Trophoblast cell (in vitro differentiated cells and primary cell): ENCODE data around the gene KCNAB3.

Source experiments
- DNase-seq, 2 donors: peaks; one replicate each; pipeline ENCODE4 v3.0.0-alpha.2; 2016
- H2AFZ ChIP-seq: 2 replicates; pipeline ENCODE4 v1.6.1; 2013; ENCODE audit warnings: low read length, moderate library complexity, mild to moderate bottlenecking; ENCODE audit not compliant: insufficient read depth, poor library complexity
- H2AK5ac ChIP-seq: 2 replicates; pipeline ENCODE4 v1.6.1; 2013; ENCODE audit warnings: mild to moderate bottlenecking, low read length
- H2BK120ac ChIP-seq: 2 replicates; pipeline ENCODE4 v1.6.1; 2013; ENCODE audit warnings: low read length, mild to moderate bottlenecking, moderate library complexity; ENCODE audit not compliant: insufficient read depth, poor library complexity
- H2BK12ac ChIP-seq: 2 replicates; pipeline ENCODE4 v1.6.1; 2013; ENCODE audit warnings: mild to moderate bottlenecking, low read length, moderate library complexity
- H2BK5ac ChIP-seq: 2 replicates; pipeline ENCODE4 v1.6.1; 2013; ENCODE audit warnings: low read length, low read depth, moderate library complexity, mild to moderate bottlenecking; ENCODE audit not compliant: poor library complexity
- H3K14ac ChIP-seq: 2 replicates; pipeline ENCODE4 v1.6.1; 2013; ENCODE audit warnings: mild to moderate bottlenecking, low read length
- H3K18ac ChIP-seq: 2 replicates; pipeline ENCODE4 v1.6.1; 2013; ENCODE audit warnings: mild to moderate bottlenecking, low read length
- H3K23ac ChIP-seq: 2 replicates; pipeline ENCODE4 v1.6.1; 2013; ENCODE audit warnings: low read length
- H3K27ac ChIP-seq: 2 replicates; pipeline ENCODE4 v1.5.1; 2013; ENCODE audit warnings: low read depth, mild to moderate bottlenecking, inconsistent platforms, low read length, moderate library complexity
- H3K27me3 ChIP-seq: 2 replicates; pipeline ENCODE4 v1.6.1; 2013; ENCODE audit warnings: inconsistent platforms, mild to moderate bottlenecking, low read length, moderate library complexity; ENCODE audit not compliant: insufficient read depth
- H3K36me3 ChIP-seq, 2 experiments: 1 replicate in 1 of 2; 2 replicates in 1 of 2; pipeline ENCODE4 v1.6.1; 2013; ENCODE audit warnings: low read length in 2 of 2, mild to moderate bottlenecking in 2 of 2, moderate library complexity in 1 of 2; ENCODE audit not compliant: insufficient read depth in 2 of 2, control insufficient read depth in 1 of 2
- H3K4ac ChIP-seq: 2 replicates; pipeline ENCODE4 v1.6.1; 2013; ENCODE audit warnings: low read depth, mild to moderate bottlenecking, low read length, moderate library complexity
- H3K4me1 ChIP-seq, 2 experiments: 1 replicate in 1 of 2; 2 replicates in 1 of 2; pipeline ENCODE4 v1.6.1; 2013; ENCODE audit warnings: low read length in 2 of 2, mild to moderate bottlenecking in 2 of 2, moderate library complexity in 1 of 2; ENCODE audit not compliant: insufficient read depth in 2 of 2, control insufficient read depth in 1 of 2
- H3K4me2 ChIP-seq: 2 replicates; pipeline ENCODE4 v1.6.1; 2013; ENCODE audit warnings: inconsistent platforms, mild to moderate bottlenecking, low read length, moderate library complexity
- H3K4me3 ChIP-seq: 2 replicates; pipeline ENCODE4 v1.5.1; 2013; ENCODE audit warnings: mild to moderate bottlenecking, low read depth, low read length, inconsistent platforms
- H3K79me1 ChIP-seq: one replicate; pipeline ENCODE4 v1.6.1; 2013; ENCODE audit warnings: low read length
- H3K79me2 ChIP-seq: 2 replicates; pipeline ENCODE4 v1.6.1; 2013; ENCODE audit warnings: low read length, mild to moderate bottlenecking; ENCODE audit not compliant: control insufficient read depth, insufficient read depth, poor library complexity
- H3K9ac ChIP-seq: 2 replicates; pipeline ENCODE4 v1.6.1; 2013; ENCODE audit warnings: mild to moderate bottlenecking, low read length
- H3K9me3 ChIP-seq: 2 replicates; pipeline ENCODE4 v1.6.1; 2013; ENCODE audit warnings: low read depth, mild to moderate bottlenecking, control low read depth, inconsistent platforms, low read length; ENCODE audit not compliant: insufficient read depth
- H4K12ac ChIP-seq: 2 replicates; pipeline ENCODE4 v1.6.1; 2013; ENCODE audit warnings: low read depth, mild to moderate bottlenecking, low read length, moderate library complexity
- H4K8ac ChIP-seq: 2 replicates; pipeline ENCODE4 v1.6.1; 2013; ENCODE audit warnings: low read depth, mild to moderate bottlenecking, low read length, moderate library complexity
- H4K91ac ChIP-seq: one replicate; pipeline ENCODE4 v1.6.1; 2013; ENCODE audit warnings: low read depth, mild to moderate bottlenecking, low read length, moderate library complexity
- WGBS: extraction: QIAGEN DNeasy Blood & Tissue Kit; methylation state at CpG from one replicate; pipeline ENCODE4 v1.1.7; 2013; ENCODE audit warnings: missing lambda C conversion rate; ENCODE audit not compliant: insufficient read length, insufficient coverage; ENCODE audit errors: extremely low coverage; 5-methylcytosine and 5-hydroxymethylcytosine counted together

The KCNAB3 gene

GRCh38 chr17:7940743-7941142 lies 11.1 kb upstream of the KCNAB3 start:
- H2BK5ac ChIP-seq = no peak overlapping the region
- no peaks in the 10 kb centered on the region for H3K4me1 ChIP-seq
- no peaks in the 10 kb centered on the region for H3K79me2 ChIP-seq
- H3K27ac ChIP-seq = no peak overlapping the region
- H3K9me3 ChIP-seq = peaks cover 2% of the 10 kb centered on the region
- H4K12ac ChIP-seq = no peak overlapping the region
- H4K91ac ChIP-seq = no peak overlapping the region
- no peak overlapping the region for H3K9ac ChIP-seq
- no peak overlapping the region for H3K4ac ChIP-seq
- no peak overlapping the region for H3K4me3 ChIP-seq
- H4K8ac ChIP-seq = no peak overlapping the region
- no peak overlapping the region for H2BK120ac ChIP-seq
- H3K79me1 ChIP-seq = no peaks in the 10 kb centered on the region
- H2AK5ac ChIP-seq = no peak overlapping the region
- H3K36me3 ChIP-seq = peaks cover 45 to 60% of the 10 kb centered on the region in 2 experiments
- no peak overlapping the region for H2AFZ ChIP-seq
- no peak overlapping the region for H3K18ac ChIP-seq
- WGBS = no CpG with 5 or more reads among the region's 6 CpGs
- no peak overlapping the region for H3K14ac ChIP-seq
- no peaks in the 10 kb centered on the region for H3K27me3 ChIP-seq
- no peak overlapping the region for H3K23ac ChIP-seq
- no peak overlapping the region for H3K4me2 ChIP-seq
- H2BK12ac ChIP-seq = no peak overlapping the region
- no peak for DNase-seq

GRCh38 chr17:7940034-7940433 lies 10.4 kb upstream of the KCNAB3 start:
- Histone ChIP-seq H3K4me2 (no peak overlapping the region), H4K8ac (no peak overlapping the region), H3K79me2 (no peaks in the 10 kb centered on the region), H3K27me3 (no peaks in the 10 kb centered on the region), H3K14ac (no peak overlapping the region), H4K91ac (no peak overlapping the region), H3K27ac (no peak overlapping the region), H2BK5ac (no peak overlapping the region), H3K9ac (no peak overlapping the region), H3K23ac (no peak overlapping the region), H3K18ac (no peak overlapping the region), H2BK12ac (no peak overlapping the region), H3K79me1 (no peaks in the 10 kb centered on the region), H3K36me3 (peaks cover 40 to 55% of the 10 kb centered on the region in 2 experiments), H3K4me3 (no peak overlapping the region), H4K12ac (no peak overlapping the region), H3K9me3 (peaks cover 2% of the 10 kb centered on the region), H2BK120ac (no peak overlapping the region), H3K4ac (no peak overlapping the region), H2AFZ (no peak overlapping the region), H3K4me1 (no peaks in the 10 kb centered on the region), H2AK5ac (no peak overlapping the region)
- no CpG with 5 or more reads among the region's 4 CpGs for WGBS
- no peak for DNase-seq

DNA sequence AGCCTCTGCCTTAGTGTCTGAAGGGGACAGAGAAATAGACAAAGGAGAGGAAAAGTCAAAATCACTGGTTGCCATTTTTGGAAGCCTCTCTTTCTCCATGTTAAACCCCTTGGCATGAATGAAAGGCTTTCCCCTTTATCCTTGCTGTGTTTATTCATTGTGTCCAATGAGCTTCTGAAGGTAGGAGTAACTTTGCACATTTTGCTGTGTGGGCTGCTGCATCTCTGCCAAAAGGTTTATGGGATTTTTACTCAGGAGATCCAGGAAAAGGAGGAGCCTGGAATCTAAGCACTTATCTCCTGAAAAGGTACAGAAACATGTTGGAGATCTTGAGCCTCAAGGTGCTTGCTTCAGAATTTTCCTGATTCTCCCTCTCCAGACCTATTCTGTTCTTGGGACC lies 6.2 kb upstream of the KCNAB3 start:
- no peak overlapping the region for H3K4me2 ChIP-seq
- DNase-seq = no peak
- H3K9ac ChIP-seq = no peak overlapping the region
- H2BK5ac ChIP-seq = no peak overlapping the region
- no peak overlapping the region for H4K91ac ChIP-seq
- no peak overlapping the region for H2AK5ac ChIP-seq
- no peak overlapping the region for H3K14ac ChIP-seq
- H2BK12ac ChIP-seq = no peak overlapping the region
- H3K23ac ChIP-seq = no peak overlapping the region
- no peak overlapping the region for H2AFZ ChIP-seq
- H3K36me3 ChIP-seq = peaks cover 21 to 33% of the 10 kb centered on the region in 2 experiments
- no peak overlapping the region for H3K4me3 ChIP-seq
- H3K79me2 ChIP-seq = peaks cover 7% of the 10 kb centered on the region
- H4K12ac ChIP-seq = no peak overlapping the region
- H3K9me3 ChIP-seq = no peaks in the 10 kb centered on the region
- no peak overlapping the region for H2BK120ac ChIP-seq
- no peak overlapping the region for H4K8ac ChIP-seq
- H3K27ac ChIP-seq = no peak overlapping the region
- no peak overlapping the region for H3K18ac ChIP-seq
- H3K4me1 ChIP-seq = peaks cover 6 to 10% of the 10 kb centered on the region in 2 experiments
- H3K27me3 ChIP-seq = no peaks in the 10 kb centered on the region
- H3K4ac ChIP-seq = no peak overlapping the region
- peaks cover 9% of the 10 kb centered on the region for H3K79me1 ChIP-seq

DNA sequence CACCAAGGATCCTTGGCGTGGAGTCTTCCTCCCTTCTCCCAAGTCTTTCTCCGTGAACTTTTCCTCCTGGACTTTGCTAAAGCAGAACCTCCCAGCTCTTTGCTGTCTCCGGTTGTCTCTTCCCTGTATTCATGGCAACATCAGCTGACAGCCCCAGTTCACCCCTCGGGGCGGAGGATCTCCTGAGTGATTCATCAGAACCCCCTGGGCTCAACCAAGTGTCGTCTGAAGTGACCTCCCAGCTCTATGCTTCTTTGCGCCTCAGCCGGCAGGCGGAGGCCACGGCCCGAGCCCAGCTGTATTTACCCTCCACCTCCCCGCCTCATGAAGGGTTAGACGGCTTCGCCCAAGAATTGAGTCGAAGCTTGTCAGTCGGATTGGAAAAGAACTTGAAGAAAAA lies 3.3 kb upstream of the KCNAB3 start:
- peaks cover 10 to 13% of the 10 kb centered on the region in 2 experiments for H3K4me1 ChIP-seq
- H3K79me2 ChIP-seq = peaks cover 7% of the 10 kb centered on the region
- H2AFZ ChIP-seq = no peak overlapping the region
- H3K4ac ChIP-seq = peak overlapping the region; percentile 84
- H2BK12ac ChIP-seq = no peak overlapping the region
- WGBS = no CpG with 5 or more reads among the region's 16 CpGs
- H4K8ac ChIP-seq = peak overlapping the region; percentile 95
- H3K4me3 ChIP-seq = peak overlapping the region; percentile 91
- peak overlapping the region; percentile 88 for H4K12ac ChIP-seq
- H3K18ac ChIP-seq = peak overlapping the region; percentile 98
- peaks cover 17 to 21% of the 10 kb centered on the region in 2 experiments for H3K36me3 ChIP-seq
- H3K9me3 ChIP-seq = peaks cover 4% of the 10 kb centered on the region
- no peak overlapping the region for H3K9ac ChIP-seq
- peak overlapping the region; percentile 96 for H3K14ac ChIP-seq
- peaks cover 8% of the 10 kb centered on the region for H3K27me3 ChIP-seq
- no peak overlapping the region for H2AK5ac ChIP-seq
- H3K27ac ChIP-seq = no peak overlapping the region
- peak; percentile 59 to 66 for DNase-seq
- no peak overlapping the region for H2BK5ac ChIP-seq
- H3K23ac ChIP-seq = no peak overlapping the region
- no peak overlapping the region for H4K91ac ChIP-seq
- H3K79me1 ChIP-seq = peaks cover 9% of the 10 kb centered on the region
- peak overlapping the region; percentile 68 for H3K4me2 ChIP-seq
- H2BK120ac ChIP-seq = no peak overlapping the region
